ENCODE measurements around the gene GGN. TPM values are rescaled to one million over a fixed set of nuclear protein-coding genes. Genes with fewer than 3 reads are reported as not detected.
A peak's percentile ranks its signal among the peaks of the same experiment; 100 is the strongest.

Gene GGN
- total and polyA plus RNA-seq, 9 of the 15 experiments (the other 6 are each of a cell fraction or from before 2014, with no cell fraction given): 0.15 to 0.33 TPM; not detected in 7

DNA sequence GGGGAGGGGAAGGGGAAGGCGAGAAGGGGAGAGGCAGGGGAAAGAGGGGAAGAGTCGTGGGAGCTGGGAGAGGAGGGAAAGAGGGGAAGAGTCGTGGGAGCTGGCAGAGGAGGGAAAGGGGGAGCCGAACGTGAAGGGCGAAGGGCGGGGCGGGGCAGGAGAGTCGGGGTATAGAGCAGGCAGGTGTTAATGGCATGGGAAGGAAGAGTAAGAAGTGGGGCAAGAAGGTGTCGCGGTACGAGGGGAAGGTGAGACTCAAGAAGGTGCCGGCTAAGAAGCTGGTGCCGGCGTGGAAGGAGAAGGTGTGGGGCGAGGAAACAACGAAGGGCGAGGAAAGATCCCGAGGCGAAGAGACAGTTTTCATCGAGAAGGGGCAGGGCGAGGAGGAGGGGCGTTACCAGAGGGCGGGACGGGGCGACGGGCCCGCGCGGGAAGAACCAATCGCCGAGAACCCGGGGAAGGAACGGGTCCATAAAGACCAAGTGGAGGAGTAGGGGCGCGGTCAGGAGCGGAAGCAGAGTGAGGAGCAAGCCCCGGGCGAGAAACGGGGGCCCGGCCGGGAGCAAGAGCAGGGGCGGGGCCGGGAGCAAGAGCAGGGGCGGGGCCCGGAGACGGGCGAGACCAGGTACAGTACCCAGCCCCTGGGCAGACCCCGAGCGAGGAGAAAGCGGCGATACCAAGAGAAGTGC is 51.7 kb downstream of the GGN start:
- DNase-seq (ENCODE audit: extremely low read depth in 1 of 4, low spot score in 3 of 4): peak; percentile 92 to 98 (median 94)
- no TSS peak for BruUV-seq (replicated peaks)
- in situ Hi-C loops (cut with MboI) (loop anchor here (25.0 kb wide), 1 partner anchor 424 kb away; the partner anchor contains the start of genes SIPA1L3 and WDR87), intact Hi-C loops (cut with micrococcal nuclease) (loop anchor here (1.0 to 5.0 kb wide), 7 partner anchors 20 to 433 kb away; partner anchors contain the start of genes GGN, PSMD8 and SPRED3)
- Histone ChIP-seq H3K9me1 (ENCODE audit: control insufficient read depth, insufficient read depth, low read length) (no peaks in the 10 kb centered on the region), H3K79me2 (ENCODE audit: control insufficient read depth, insufficient read depth, low read length) (peaks cover 2% of the 10 kb centered on the region; the same call in 1 of the 3 replicates), H3K9ac (ENCODE audit: insufficient read depth in 1 of 2, low read depth in 2 of 2, low read length in 2 of 2) (peak overlapping the region; percentile 71 to 86), H3K9me3 (replicated peaks; ENCODE audit: control insufficient read depth, insufficient read depth, low read depth, low read length) (no peaks in the 10 kb centered on the region), H4K20me1 (replicated peaks; ENCODE audit: control insufficient read depth, insufficient read depth, low read length) (no peaks in the 10 kb centered on the region), H3K4me1 (replicated peaks in 1 of 2; ENCODE audit: control insufficient read depth in 2 of 2, insufficient read depth in 2 of 2, low read length in 2 of 2) (peaks cover 13 to 34% of the 10 kb centered on the region in 2 experiments; a peak in 4 of 5 replicates), H3K4me2 (ENCODE audit: insufficient read depth, low read length) (peak overlapping the region; percentile 95), H3K36me3 (ENCODE audit: control insufficient read depth, insufficient read depth, low read length) (no peaks in the 10 kb centered on the region), H2AFZ (ENCODE audit: low read depth, low read length) (peak overlapping the region; percentile 90), H3K27me3 (ENCODE audit: control insufficient read depth in 2 of 2, insufficient read depth in 2 of 2, low read length in 2 of 2) (no peaks in the 10 kb centered on the region), H3K4me3 (peak overlapping the region; percentile 85), H3K27ac (ENCODE audit: extremely low read depth, low read depth, low read length) (peak overlapping the region; percentile 88)
- ATAC-seq: peak; percentile 92
- 0% methylated on average over 27 of the region's 52 CpGs for WGBS (ENCODE audit: insufficient coverage, low coverage, missing lambda C conversion rate)
- ChIA-PET POLR2A (interaction anchor here (0.5 to 2.6 kb wide), 4 partner anchors 15 to 341 kb away, joined by 3 to 8 read pairs (median 4); no protein-coding TSS in a partner anchor), CTCF (ENCODE audit: low intra/inter-chr PET ratio) (interaction anchor here (0.6 to 3.6 kb wide), 6 partner anchors 92 to 434 kb away, joined by 3 to 41 read pairs (median 12); no protein-coding TSS in a partner anchor)
- FAIRE-seq: peak; percentile 88
- TF ChIP-seq ZNF444 (CRISPR knock-in tag; IDR thresholded peaks at IDR 0.05) (no peak), ETV5 (CRISPR knock-in tag; IDR thresholded peaks at IDR 0.05; ENCODE audit: low read depth) (peak; percentile 69; the same call in 1 of the 2 replicates), ZNF589 (CRISPR knock-in tag; IDR thresholded peaks at IDR 0.05; ENCODE audit: low read depth) (no peak), ZNF79 (CRISPR knock-in tag; IDR thresholded peaks at IDR 0.05; ENCODE audit: low read depth) (no peak), RAD21 (CRISPR knock-in tag; conservative IDR thresholded peaks at IDR 0.05 in 1 of 2, IDR thresholded peaks at IDR 0.05 in 1 of 2) (no peak), HMBOX1 (IDR thresholded peaks at IDR 0.05) (no peak), ZZZ3 (IDR thresholded peaks at IDR 0.05) (no peak), CEBPB (tag; IDR thresholded peaks at IDR 0.05) (no peak), TAF9B (IDR thresholded peaks at IDR 0.05; ENCODE audit: partially characterized antibody) (no peak), SREBF1 (IDR thresholded peaks at IDR 0.05; ENCODE audit: borderline replicate concordance, low read depth, low read length) (no peak), ZNF778 (CRISPR knock-in tag; IDR thresholded peaks at IDR 0.05) (no peak), HNRNPK (IDR thresholded peaks at IDR 0.05; ENCODE audit: low read depth, low read length, poor library complexity, severe bottlenecking) (no peak), MAFG (tag; conservative IDR thresholded peaks at IDR 0.05) (no peak), ZNF124 (CRISPR knock-in tag; IDR thresholded peaks at IDR 0.05) (no peak), THAP7 (CRISPR knock-in tag; IDR thresholded peaks at IDR 0.05) (no peak), FOXM1 (IDR thresholded peaks at IDR 0.05; ENCODE audit: low read depth) (no peak), FOXM1 (CRISPR knock-in tag; IDR thresholded peaks at IDR 0.05; ENCODE audit: low read depth) (no peak), ZNF431 (CRISPR knock-in tag; IDR thresholded peaks at IDR 0.05) (no peak)
- TF ChIP-seq, protein P1, sequence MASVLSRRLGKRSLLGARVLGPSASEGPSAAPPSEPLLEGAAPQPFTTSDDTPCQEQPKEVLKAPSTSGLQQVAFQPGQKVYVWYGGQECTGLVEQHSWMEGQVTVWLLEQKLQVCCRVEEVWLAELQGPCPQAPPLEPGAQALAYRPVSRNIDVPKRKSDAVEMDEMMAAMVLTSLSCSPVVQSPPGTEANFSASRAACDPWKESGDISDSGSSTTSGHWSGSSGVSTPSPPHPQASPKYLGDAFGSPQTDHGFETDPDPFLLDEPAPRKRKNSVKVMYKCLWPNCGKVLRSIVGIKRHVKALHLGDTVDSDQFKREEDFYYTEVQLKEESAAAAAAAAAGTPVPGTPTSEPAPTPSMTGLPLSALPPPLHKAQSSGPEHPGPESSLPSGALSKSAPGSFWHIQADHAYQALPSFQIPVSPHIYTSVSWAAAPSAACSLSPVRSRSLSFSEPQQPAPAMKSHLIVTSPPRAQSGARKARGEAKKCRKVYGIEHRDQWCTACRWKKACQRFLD (CRISPR knock-in tag; IDR thresholded peaks at IDR 0.05): no peak

Measured in K562 (cell line).